DLD1 (cell line): Measurements from ENCODE around the gene C2CD5.

Experiments used
- in situ Hi-C: cut with HindIII; loops from 2 replicates; pipeline ENCODE4 v1.10.0; 2017; ENCODE audit warnings: low sequenced_read_pairs

The C2CD5 gene

GRCh38 chr12:22415342-22416309 lies 128.7 kb downstream of the C2CD5 start:
- in situ Hi-C loops = no loop called here

- in situ Hi-C loops = no loop called here
Measured at GRCh38 chr12:22414742-22415141, 129.6 kb downstream of the C2CD5 start.

- in situ Hi-C loops = no loop called here
Measured at GRCh38 chr12:22413592-22413991, 130.8 kb downstream of the C2CD5 start.

- in situ Hi-C loops = no loop called here
Measured at GRCh38 chr12:22412581-22412980, 131.8 kb downstream of the C2CD5 start.

- in situ Hi-C loops = no loop called here
Measured at GRCh38 chr12:22410486-22410885, 133.9 kb downstream of the C2CD5 start.

GRCh38 chr12:22409377-22410164 lies 134.8 kb downstream of the C2CD5 start:
- in situ Hi-C loops = no loop called here

- in situ Hi-C loops = no loop called here
Measured at GRCh38 chr12:22408610-22409376, 135.5 kb downstream of the C2CD5 start.

- in situ Hi-C loops = no loop called here
Measured at GRCh38 chr12:22407397-22407796, 136.9 kb downstream of the C2CD5 start.

GRCh38 chr12:22406627-22407026 lies 137.7 kb downstream of the C2CD5 start:
- in situ Hi-C loops = no loop called here

GRCh38 chr12:22399464-22400180 lies 144.7 kb downstream of the C2CD5 start:
- in situ Hi-C loops = no loop called here
